Measurements from ENCODE around the gene FLVCR1. TPM values are rescaled to one million over a fixed set of nuclear protein-coding genes. Genes with fewer than 3 reads are reported as not detected.
"Not testable (repeated sequence)": the region's sequence is repeated elsewhere in the genome, so short reads cannot be mapped to it uniquely, and the experiment has no call there.

Gene FLVCR1
- total RNA-seq, 1 experiment from 2014 or later: 26.4 TPM

DNA sequence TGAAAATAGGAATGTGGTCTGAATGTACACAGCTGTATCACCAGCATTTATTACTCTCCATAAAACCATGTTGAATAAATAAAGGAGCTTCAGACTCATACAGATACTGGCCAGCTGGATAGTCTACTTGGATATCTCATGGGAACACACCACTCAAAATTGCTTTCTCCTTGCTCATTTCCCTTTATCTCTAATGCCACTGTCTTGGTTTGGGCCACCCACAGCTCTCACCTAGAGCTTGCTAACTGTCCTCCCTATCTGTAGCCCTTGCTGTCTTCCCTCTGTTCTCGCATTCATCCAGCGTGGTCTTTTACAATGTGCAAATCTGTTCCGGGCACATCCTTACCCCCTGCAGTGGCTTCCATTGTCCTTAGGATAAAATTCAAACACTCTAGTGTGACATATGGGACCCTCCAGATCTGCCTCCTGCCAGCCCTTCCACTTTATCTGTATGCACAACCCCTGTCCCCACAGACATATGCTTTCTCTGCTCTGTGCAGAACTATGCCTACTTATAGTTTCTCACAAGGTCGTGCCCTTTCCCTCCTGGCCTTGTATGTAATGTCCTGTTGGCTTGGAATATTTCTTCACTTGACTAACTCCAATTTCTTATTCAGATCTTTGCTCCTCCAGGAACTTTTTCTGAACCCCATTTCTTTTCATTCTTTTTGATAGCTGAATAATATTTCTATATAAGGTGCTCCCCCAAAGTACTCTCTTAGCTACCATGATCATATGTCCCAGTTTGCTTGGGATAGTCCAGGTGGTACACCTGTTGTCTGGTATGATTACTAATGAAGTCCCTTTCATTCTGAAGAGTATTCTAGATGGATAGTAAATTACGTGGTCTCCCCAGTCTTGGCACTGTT, 2.9 kb downstream of the FLVCR1 start:
- Histone ChIP-seq H3K4me3 (ENCODE audit: low read depth, low read length, poor library complexity, severe bottlenecking) (peak overlapping the region; percentile 85), H3K36me3 (ENCODE audit: insufficient read depth, low read length, poor library complexity, severe bottlenecking) (peaks cover 21% of the 10 kb centered on the region), H3K27me3 (replicated peaks; ENCODE audit: insufficient read depth, low read depth, low read length, poor library complexity) (no peaks in the 10 kb centered on the region), H3K9me3 (ENCODE audit: low read depth, low read length, poor library complexity, severe bottlenecking) (no peaks in the 10 kb centered on the region), H3K27ac (ENCODE audit: low read depth, low read length, poor library complexity, severe bottlenecking) (no peak overlapping the region), H3K4me1 (ENCODE audit: insufficient read depth, low read length, poor library complexity, severe bottlenecking) (peaks cover 8% of the 10 kb centered on the region)
- intact Hi-C loops (cut with micrococcal nuclease; ENCODE audit: unreplicated experiment): no loop called here
- POLR2A ChIA-PET (ENCODE audit: low non-redundant PET): no interaction called here
- BruUV-seq (replicated peaks): TSS peak; percentile 13
- CTCF ChIA-PET: interaction anchor here (0.7 kb wide), 1 partner anchor 1563 kb away, joined by 5 read pairs; no protein-coding TSS in a partner anchor
- peak; percentile 66 for DNase-seq (ENCODE audit: low spot score)
- no peak for TF ChIP-seq EZH2 (IDR thresholded peaks at IDR 0.05; ENCODE audit: borderline replicate concordance, low read depth, low read length, poor library complexity, severe bottlenecking)
- TF ChIP-seq, protein P1, sequence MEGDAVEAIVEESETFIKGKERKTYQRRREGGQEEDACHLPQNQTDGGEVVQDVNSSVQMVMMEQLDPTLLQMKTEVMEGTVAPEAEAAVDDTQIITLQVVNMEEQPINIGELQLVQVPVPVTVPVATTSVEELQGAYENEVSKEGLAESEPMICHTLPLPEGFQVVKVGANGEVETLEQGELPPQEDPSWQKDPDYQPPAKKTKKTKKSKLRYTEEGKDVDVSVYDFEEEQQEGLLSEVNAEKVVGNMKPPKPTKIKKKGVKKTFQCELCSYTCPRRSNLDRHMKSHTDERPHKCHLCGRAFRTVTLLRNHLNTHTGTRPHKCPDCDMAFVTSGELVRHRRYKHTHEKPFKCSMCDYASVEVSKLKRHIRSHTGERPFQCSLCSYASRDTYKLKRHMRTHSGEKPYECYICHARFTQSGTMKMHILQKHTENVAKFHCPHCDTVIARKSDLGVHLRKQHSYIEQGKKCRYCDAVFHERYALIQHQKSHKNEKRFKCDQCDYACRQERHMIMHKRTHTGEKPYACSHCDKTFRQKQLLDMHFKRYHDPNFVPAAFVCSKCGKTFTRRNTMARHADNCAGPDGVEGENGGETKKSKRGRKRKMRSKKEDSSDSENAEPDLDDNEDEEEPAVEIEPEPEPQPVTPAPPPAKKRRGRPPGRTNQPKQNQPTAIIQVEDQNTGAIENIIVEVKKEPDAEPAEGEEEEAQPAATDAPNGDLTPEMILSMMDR (conservative IDR thresholded peaks at IDR 0.05; ENCODE audit: low read depth, low read length): no peak

DNA sequence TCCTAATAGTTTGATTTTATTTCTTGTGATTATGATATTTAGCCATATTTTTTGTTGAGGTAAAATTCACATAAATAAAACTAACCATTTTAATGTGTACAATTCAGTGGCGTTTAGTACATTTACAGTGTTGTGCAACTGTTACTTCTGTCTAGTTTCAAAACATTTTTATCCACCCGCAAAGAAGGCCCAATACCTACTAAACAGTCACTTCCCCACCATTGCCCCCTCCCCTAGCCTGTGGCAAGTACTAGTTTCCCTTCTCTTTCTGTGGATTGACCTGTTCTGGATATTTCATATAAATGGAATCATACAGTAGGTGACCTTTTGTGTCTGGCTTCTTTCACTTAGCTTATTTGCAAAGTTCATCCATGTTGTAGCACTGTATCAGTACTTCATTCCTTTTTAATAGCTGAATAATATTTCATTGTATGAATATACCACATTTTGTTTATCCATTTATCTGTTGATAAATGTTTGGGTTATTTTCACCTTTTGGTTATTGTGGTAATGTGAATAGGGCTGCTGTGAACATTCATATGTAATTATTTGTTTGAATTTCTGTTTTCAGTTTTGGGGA, 4.1 kb downstream of the FLVCR1 start:
- H3K4me3 ChIP-seq (ENCODE audit: low read depth, low read length, poor library complexity, severe bottlenecking): no peak overlapping the region
- intact Hi-C loops (cut with micrococcal nuclease; ENCODE audit: unreplicated experiment): no loop called here
- TF ChIP-seq, protein P1 (conservative IDR thresholded peaks at IDR 0.05; ENCODE audit: low read depth, low read length): no peak
- TF ChIP-seq EZH2 (IDR thresholded peaks at IDR 0.05; ENCODE audit: borderline replicate concordance, low read depth, low read length, poor library complexity, severe bottlenecking): no peak
- ChIA-PET POLR2A (ENCODE audit: low non-redundant PET) (no interaction called here), CTCF (no interaction called here)
- BruUV-seq (replicated peaks): TSS peak; percentile 0
- H3K27me3 ChIP-seq (replicated peaks; ENCODE audit: insufficient read depth, low read depth, low read length, poor library complexity): no peaks in the 10 kb centered on the region
- H3K9me3 ChIP-seq (ENCODE audit: low read depth, low read length, poor library complexity, severe bottlenecking): no peaks in the 10 kb centered on the region
- H3K36me3 ChIP-seq (ENCODE audit: insufficient read depth, low read length, poor library complexity, severe bottlenecking): peaks cover 25% of the 10 kb centered on the region
- peaks cover 8% of the 10 kb centered on the region for H3K4me1 ChIP-seq (ENCODE audit: insufficient read depth, low read length, poor library complexity, severe bottlenecking)
- no peak for DNase-seq (ENCODE audit: low spot score)
- H3K27ac ChIP-seq (ENCODE audit: low read depth, low read length, poor library complexity, severe bottlenecking): no peak overlapping the region

DNA sequence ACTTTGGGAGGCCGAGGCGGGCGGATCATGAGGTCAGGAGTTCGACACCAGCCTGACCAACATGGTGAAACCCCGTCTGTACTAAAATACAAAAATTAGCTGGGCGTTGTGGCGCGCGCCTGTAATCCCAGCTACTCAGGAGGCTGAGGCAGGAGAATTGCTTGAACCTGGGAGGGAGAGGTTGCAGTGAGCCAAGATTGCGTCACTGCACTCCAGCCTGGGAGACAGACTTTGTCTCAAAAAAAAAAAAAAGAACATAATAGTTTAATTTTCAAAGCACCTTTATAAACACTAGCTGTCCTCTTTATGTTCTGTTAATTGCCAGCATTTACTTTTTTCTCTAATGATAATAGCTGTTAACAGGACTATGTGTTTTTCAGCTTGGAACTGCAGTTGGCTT, 5.3 kb downstream of the FLVCR1 start:
- CTCF ChIA-PET; H3K27me3 ChIP-seq (replicated peaks; ENCODE audit: insufficient read depth, low read depth, low read length, poor library complexity); H3K27ac ChIP-seq (ENCODE audit: low read depth, low read length, poor library complexity, severe bottlenecking); H3K9me3 ChIP-seq (ENCODE audit: low read depth, low read length, poor library complexity, severe bottlenecking); BruUV-seq (replicated peaks); DNase-seq (ENCODE audit: low spot score); H3K4me1 ChIP-seq (ENCODE audit: insufficient read depth, low read length, poor library complexity, severe bottlenecking); H3K4me3 ChIP-seq (ENCODE audit: low read depth, low read length, poor library complexity, severe bottlenecking); intact Hi-C loops (cut with micrococcal nuclease; ENCODE audit: unreplicated experiment): not testable (repeated sequence)
- POLR2A ChIA-PET (ENCODE audit: low non-redundant PET): interaction anchor here (0.7 kb wide), 1 partner anchor 150 kb away, joined by 4 read pairs; no protein-coding TSS in a partner anchor
- peaks cover 26% of the 10 kb centered on the region for H3K36me3 ChIP-seq (ENCODE audit: insufficient read depth, low read length, poor library complexity, severe bottlenecking)

Measured in A673 (cell line).